Measurements from ENCODE around the gene CCNY.

The CCNY gene

GRCh38 chr10:35434533-35434932 is 98.2 kb downstream of the CCNY start:
- DNase-seq: no peak

GRCh38 chr10:35435824-35436223 is 99.5 kb downstream of the CCNY start:
- no peak for DNase-seq

- DNase-seq: no peak
Measured at GRCh38 chr10:35437829-35438228, 101.5 kb downstream of the CCNY start.

- no peak for DNase-seq
Measured at GRCh38 chr10:35438718-35439571, 102.6 kb downstream of the CCNY start.

- DNase-seq: no peak
Measured at GRCh38 chr10:35440016-35440415, 103.7 kb downstream of the CCNY start.

- no peak for DNase-seq
Measured at GRCh38 chr10:35442028-35442427, 105.7 kb downstream of the CCNY start.

GRCh38 chr10:35442592-35442991 is 106.3 kb downstream of the CCNY start:
- no peak for DNase-seq

- DNase-seq: no peak
Measured at GRCh38 chr10:35443858-35444257, 107.5 kb downstream of the CCNY start.

- no peak for DNase-seq
Measured at GRCh38 chr10:35445150-35445884, 109.0 kb downstream of the CCNY start.

- no peak for DNase-seq
Measured at GRCh38 chr10:35446439-35446838, 110.1 kb downstream of the CCNY start.

GRCh38 chr10:35447693-35448407 is 111.5 kb downstream of the CCNY start:
- DNase-seq: no peak

- DNase-seq: no peak
Measured at GRCh38 chr10:35448687-35449662, 112.7 kb downstream of the CCNY start.

- no peak for DNase-seq
Measured at GRCh38 chr10:35449944-35450343, 113.6 kb downstream of the CCNY start.

- DNase-seq: no peak
Measured at GRCh38 chr10:35451151-35452016, 115.1 kb downstream of the CCNY start.

- DNase-seq: no peak
Measured at GRCh38 chr10:35452171-35452570, 115.9 kb downstream of the CCNY start.

GRCh38 chr10:35452847-35453246 is 116.5 kb downstream of the CCNY start:
- no peak for DNase-seq

- no peak for DNase-seq
Measured at GRCh38 chr10:35453855-35454532, 117.7 kb downstream of the CCNY start.

GRCh38 chr10:35456153-35456720 is 119.9 kb downstream of the CCNY start:
- DNase-seq: no peak

- no peak for DNase-seq
Measured at GRCh38 chr10:35456784-35457183, 120.5 kb downstream of the CCNY start.
